Stimulated activated CD4-positive, alpha-beta T cell treated with anti-CD3 and anti-CD28 coated beads, Interleukin-2, amount 100 ng/mL, for 48 hours (primary cell): ENCODE data around the gene PM20D2.

Experiments
- DNase-seq, 2 donors: peaks; one replicate each; pipeline ENCODE4 v3.0.0-alpha.2; 2020

The PM20D2 gene

DNA sequence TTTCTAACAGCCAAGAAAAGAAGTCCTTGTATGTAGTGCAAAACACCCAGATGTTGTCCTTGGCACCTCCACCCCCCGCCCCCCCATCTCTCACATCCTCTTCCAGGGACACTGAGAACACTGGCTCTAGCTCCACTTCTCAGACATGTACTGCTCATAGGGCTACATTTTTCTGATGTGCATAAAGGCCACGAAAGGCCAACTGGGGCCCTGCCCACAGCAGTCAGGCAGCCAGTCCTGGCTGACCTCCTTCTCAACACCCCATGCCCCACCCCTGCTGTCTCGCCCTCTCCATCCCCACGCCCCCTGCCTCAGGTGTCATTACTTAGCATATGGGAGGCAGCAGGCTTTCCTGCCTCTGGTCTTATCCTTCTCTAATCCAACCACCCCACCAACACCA, 60.0 kb downstream of the PM20D2 start:
- no peak for DNase-seq

DNA sequence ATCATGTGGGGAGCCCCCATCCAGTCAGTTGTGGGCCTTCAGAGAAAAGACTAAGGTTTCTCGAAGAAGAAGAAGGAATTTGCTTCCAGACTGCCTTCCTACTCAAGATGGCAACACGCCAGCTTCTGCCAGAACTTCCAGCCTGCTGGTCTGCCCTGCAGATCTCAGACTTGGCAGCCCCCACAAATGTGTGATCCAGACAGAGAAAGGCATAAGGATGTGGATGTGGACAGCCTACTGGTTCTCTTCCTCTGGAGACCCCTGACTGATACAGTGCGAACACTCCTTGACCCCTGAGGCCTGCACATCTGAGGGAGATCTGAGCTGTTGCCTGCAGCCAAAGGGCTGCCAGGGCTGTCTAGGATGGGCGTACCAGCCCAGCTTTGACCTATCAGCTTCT, 62.7 kb downstream of the PM20D2 start:
- DNase-seq: no peak

DNA sequence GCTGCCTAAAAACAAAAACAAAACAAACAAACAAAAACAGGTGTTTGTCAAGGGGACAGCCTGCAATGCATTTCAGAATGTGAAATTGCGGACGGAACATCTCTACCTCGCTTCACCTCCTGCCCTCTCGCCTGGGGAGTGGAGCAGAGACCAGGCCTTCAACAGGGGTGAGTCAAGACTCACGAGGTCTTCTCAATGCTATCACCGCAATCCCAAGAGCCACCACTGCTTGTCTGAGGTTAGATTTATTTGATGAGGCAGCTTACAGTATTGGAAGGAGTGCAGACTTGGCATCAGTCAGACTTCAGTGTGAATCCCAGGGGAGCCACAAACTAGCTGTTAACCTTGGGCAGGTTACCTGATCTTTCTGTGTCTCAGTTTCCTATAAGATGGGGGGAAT, 63.6 kb downstream of the PM20D2 start:
- no peak for DNase-seq

DNA sequence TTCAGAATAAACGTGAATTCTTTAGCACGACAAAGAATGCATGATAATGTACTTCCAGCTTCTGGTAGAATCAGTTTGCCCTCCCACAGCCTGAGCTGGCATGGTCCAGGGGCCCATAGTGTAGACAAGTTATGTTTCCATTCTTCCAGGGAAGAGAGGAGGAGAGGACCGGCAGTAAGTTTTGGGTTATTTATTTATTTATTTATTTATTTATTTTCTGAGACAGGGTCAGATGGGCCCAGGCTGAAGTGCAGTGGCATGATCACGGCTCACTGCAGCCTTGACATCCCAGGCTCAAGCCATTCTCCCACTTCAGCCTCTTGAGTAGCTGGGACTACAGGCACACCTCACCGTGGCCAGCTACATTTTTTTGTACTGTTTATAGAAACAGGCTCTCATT, 66.6 kb downstream of the PM20D2 start:
- DNase-seq: no peak

DNA sequence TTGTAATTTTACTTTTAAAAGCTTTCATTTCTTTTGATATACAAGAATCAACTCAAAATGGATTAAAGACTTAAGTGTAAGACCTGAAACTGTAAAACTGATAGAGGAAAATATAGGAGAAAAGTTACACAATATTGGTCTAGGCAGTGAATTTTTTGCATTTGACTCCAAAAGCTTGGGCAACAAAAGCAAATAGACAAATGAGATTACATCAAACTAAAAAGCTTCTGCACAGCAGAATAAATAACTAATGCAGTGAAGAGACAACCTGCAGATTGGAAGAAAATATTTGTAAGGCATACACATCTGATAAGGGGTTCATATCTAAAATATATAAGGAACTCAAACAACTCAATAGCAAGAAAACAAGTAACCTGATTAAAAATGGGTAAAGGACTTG, 68.3 kb downstream of the PM20D2 start:
- DNase-seq: no peak
